ENCODE measurements around the gene KITLG. TPM values are rescaled to one million over a fixed set of nuclear protein-coding genes. Genes with fewer than 3 reads are reported as not detected.

KITLG gene
- total RNA-seq, 1 experiment from 2014 or later = 0.07 TPM

DNA sequence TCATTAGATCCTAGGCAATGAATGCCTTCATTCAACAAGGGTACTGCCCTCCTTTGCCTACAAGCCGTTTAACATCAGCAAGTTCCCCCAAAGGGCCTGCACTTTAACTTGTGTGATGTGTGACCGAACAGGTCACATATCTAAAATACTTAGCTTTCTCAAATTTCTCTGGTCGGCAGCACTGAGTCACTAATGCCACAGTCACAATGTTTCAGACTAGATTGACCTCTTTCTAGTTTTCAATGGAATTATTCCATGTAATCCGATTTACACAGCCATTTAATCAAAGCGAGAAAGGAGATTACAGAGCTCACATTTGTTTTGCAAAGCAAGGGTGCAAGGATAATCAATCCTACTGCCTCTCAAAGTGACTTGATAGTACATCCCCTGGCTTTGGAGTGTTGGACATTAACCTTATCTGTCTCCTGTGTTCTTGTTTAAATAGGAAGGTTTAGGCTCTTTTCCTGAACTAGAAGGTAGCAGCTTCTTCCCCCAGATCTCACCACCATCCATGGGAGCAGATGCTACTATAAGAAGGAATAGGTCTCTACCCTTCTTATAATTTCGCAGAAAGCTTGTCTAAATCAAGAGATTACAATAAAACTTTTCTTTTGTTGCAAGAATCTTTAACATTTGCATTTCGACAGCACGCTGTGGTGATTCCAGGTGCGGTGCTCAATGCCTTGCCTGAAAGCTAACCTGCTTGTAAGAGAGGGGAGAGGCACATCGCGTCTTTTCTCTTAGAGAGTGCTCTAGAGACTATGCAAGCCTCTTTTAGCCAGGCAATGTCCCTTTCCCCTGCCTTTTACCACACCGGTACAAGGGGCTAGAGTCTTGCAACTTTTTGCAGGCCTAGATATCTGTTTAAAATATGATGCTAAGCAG, 1.8 kb downstream of the KITLG start:
- no peak for DNase-seq (ENCODE audit: low spot score)
- in situ Hi-C loops (cut with HindIII; ENCODE audit: low sequenced_read_pairs) = no loop called here

DNA sequence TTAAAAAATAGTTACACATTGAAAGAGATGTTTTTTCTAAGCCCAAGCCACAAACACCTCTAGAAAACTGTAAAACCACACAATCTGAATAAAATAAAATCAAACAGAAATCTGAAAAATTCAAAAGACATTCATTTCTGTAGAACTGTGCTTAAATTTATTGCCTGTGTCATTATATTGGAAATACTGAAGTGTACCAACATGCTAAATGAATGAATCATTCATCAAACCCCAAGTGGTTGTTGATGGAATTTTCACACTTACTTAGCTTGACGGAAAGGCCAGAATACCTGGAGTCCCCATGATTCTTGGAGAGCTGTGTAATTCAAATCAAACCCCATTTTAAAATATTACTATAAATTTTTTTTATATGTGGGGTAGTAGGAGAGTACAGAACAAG, 2.7 kb downstream of the KITLG start:
- in situ Hi-C loops (cut with HindIII; ENCODE audit: low sequenced_read_pairs) = no loop called here
- DNase-seq (ENCODE audit: low spot score) = no peak

DNA sequence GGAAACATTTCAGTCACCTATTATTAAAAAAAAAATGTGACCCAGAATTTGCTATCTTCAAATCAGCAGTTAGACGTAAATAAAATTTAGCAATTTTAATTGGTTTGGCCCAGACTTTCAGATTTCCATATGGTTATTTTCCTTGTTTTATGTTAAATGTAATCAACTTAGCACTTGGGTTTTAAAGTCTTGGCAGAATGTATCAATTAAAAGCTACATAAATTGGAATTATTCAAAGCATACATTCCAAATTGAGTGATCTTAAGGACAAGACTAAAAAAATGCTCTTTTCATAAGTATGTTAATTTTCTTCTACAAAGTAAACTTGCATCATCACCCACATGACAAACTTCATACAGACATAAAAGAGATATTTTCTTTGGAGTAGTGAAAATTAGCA, 3.4 kb downstream of the KITLG start:
- in situ Hi-C loops (cut with HindIII; ENCODE audit: low sequenced_read_pairs) = no loop called here
- no peak for DNase-seq (ENCODE audit: low spot score)

DNA sequence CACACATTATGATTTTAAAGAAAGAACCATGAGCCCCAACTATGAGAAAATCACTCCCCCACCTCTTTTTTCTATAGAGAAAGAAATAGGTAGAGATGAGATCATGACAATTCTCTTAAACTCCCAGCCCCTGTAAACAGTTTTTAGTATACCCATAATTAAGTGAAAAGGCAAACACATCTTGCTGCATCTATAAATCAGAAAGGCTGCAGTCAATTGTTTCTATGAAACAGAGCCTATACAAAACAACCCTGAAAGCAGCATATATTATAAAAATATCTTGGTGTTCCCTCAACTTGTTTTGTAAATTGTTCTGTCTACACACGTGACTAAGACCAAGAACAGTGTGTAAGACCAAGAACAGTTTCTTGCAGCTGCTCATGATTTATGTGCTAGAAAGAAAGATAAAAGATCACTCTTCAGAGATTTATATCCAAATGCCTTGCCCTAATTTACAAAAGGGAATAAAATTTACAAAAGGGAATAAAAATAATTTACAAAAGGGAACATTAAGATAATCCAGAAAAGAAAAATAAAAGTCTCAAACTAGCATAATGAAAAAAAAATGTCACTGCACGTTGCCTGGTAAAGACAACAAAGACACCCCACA, 4.8 kb downstream of the KITLG start:
- in situ Hi-C loops (cut with HindIII; ENCODE audit: low sequenced_read_pairs) = no loop called here

DNA sequence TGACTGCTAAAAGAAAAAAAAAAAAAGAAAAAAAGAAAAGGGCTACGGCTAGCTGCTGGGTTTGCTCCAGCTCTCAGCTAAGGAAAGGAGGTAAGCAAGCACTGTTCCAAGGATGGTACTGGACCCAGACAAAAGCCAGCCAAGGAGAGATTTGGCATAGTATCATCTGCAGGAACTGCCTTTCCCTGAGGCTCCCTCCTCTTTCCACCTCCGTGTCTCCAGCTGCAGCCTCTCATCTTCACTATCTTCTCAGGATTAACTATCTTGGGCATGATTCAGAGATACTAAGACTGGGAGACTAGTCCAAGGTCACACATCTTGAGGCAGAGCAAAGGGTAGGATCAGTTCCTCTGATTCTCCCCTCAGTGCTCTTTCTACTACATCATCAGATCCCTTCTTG, 6.0 kb downstream of the KITLG start:
- DNase-seq (ENCODE audit: low spot score) = no peak

More for the DNA sequence above, 4.8 kb downstream of the KITLG start:
- DNase-seq (ENCODE audit: low spot score) = no peak

DNA sequence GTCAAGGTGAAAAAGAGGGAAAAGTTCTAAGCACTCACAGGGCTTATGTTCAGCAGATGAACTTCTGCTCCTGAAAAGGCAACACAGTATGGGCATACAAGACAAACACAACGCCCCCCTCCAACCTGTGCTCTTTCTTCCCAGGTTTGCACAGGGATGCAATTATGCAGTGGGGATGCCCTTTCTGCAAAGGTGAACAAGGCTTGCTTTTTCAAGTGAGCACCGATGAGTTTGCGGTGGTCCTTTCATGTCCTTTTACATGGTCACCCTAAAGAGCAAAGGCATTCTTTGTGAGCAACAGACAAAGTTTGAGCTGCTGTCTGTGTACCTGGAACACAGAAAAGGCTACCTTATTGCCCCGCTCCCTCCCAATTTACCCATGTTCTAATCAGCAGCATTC, 6.7 kb downstream of the KITLG start:
- in situ Hi-C loops (cut with HindIII; ENCODE audit: low sequenced_read_pairs) = no loop called here
- no peak for DNase-seq (ENCODE audit: low spot score)

More for the DNA sequence above, 6.0 kb downstream of the KITLG start:
- in situ Hi-C loops (cut with HindIII; ENCODE audit: low sequenced_read_pairs) = no loop called here

DNA sequence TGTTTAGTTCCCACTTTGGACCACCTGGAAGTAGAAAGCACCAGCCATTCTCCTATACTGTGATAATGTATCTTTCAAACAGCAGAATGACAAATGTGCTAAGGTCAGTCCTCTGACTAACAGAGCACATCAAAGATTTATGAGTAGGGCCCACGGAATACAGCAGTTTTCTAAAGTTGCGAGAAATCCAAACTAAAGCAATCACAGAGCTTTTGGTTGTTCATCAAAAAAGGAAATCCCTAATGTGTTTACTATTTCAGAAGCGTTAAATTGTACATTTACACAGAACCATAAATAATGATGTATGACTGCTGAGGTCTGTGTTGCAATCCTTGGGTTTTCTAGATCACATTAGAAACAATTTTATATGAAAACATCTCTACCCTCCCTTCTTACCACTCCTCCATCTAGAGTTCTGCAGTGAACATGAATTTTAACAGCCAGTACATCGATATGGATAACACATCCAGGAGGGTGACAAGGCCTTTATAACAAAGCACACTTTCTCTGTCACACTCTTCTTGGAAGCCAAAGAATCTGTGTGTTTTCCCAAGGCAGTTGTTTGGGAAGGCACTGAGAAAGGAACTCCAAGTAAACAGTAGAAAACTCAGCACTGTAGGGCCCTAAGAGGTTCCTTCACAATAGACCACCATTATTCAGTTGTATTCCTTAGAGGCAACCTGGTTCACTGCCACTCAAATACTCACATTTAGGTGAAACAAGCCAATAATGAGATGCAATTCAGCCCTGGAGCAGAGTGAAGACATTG, 7.3 kb downstream of the KITLG start:
- DNase-seq (ENCODE audit: low spot score) = no peak
- in situ Hi-C loops (cut with HindIII; ENCODE audit: low sequenced_read_pairs) = no loop called here

DNA sequence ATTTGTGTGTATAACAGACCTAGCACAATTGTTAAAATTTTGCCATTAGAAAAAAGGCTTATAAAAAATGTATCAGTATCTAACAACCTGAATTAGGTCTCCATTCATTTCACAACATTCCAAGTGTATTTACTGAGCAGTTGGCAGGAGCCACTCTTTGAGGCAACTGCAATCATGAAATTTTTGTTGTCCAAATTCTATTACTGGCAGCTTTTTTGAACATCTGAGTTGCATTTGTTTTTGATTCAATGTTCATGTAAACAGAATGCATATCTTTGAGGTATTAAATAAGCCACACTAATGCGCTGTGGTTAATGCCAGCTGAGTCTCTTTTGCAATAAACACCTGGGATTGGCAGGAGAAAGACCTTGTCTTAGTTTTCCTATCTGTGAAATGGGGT, 8.7 kb downstream of the KITLG start:
- in situ Hi-C loops (cut with HindIII; ENCODE audit: low sequenced_read_pairs) = no loop called here
- no peak for DNase-seq (ENCODE audit: low spot score)

DNA sequence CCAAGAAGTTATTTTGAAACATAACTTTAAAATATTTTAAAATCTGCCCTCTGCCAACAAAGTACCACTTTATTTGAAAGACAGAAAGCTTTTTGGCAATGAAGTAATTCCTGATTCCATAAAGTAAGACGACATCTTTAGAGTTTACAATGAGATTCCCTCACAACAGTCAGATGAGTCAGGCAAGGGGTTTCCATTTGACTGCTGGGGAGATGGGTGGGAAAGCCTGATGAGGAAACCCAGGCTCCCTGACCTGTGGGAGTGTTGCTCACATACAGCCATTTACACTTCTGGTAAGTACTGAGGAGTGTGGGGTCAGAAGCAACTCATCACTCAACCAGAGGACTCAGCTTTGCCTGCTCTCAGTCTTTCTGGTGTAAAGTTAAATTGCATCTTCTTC, 10.2 kb downstream of the KITLG start:
- in situ Hi-C loops (cut with HindIII; ENCODE audit: low sequenced_read_pairs) = no loop called here
- no peak for DNase-seq (ENCODE audit: low spot score)

DNA sequence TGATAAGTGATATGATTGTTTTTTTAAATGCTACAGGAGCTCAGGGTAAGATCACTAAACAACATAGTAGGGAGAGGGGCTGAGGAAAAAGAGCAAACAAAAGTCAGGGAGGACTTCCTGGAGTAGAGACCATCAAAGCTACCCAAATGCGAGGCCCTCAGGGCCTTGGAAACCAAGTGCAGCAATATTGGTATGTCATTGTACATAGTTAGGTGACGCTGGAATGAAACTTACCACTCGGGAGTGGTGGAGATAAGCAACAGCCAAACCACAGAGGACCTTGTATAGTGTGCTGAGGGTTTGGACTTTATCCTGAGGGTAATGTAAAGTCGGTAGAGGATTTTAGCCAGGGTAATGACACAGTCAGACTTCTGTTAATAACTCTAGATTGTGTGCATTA, 13.8 kb downstream of the KITLG start:
- no peak for DNase-seq (ENCODE audit: low spot score)
- in situ Hi-C loops (cut with HindIII; ENCODE audit: low sequenced_read_pairs) = no loop called here

DNA sequence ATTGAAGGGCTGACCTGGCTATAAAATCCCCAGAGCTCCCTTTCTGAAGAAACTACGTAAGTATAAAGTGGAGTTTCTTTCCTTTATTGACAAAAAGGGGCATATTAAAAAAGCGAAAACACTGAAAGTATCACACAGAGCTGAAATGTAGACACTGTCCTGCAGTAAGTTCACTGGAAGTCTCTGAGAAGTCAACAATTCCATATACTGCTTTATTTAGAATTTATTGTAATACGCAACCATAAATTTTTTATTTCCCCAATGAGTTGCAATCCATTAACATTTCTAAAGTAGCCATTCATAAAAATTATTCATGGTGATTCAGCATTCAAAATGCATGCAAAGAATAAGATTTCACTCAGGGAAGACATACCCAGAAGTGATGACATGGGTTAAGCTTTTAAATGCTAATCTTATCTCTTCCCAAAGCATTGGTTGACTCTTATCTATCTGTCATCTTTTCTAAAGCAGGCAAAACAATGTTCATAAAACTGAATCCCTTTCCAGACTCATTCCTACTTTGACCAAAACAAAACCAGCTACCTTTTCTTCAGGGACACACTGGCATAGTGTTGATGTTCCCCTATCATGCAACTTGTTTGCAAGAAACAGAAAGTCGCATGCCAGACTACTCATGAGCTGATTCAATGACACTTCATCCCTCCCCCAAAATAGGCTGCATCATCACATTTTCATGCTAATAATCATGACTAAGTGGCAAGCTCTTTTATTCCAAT, 17.3 kb downstream of the KITLG start:
- in situ Hi-C loops (cut with HindIII; ENCODE audit: low sequenced_read_pairs) = no loop called here
- no peak for DNase-seq (ENCODE audit: low spot score)

DNA sequence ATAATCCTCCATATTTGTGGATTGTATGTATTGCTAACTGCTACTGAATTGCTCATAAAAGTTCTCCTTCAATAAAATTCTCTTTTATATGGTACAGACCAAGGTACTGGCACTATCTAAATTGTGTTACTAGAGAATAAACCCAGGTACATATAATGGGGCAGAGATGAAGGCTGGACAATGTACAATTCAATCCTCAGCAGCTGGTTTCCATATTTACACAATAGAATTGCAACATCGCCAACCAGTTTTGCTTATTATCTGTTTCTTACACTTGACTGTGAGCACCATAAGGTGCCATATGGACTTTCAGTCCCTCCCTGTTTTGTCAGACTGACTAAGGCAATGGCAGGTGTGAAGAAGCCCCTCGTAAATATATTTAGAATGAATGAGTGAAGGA, 18.1 kb downstream of the KITLG start:
- in situ Hi-C loops (cut with HindIII; ENCODE audit: low sequenced_read_pairs) = no loop called here
- DNase-seq (ENCODE audit: low spot score) = no peak

DNA sequence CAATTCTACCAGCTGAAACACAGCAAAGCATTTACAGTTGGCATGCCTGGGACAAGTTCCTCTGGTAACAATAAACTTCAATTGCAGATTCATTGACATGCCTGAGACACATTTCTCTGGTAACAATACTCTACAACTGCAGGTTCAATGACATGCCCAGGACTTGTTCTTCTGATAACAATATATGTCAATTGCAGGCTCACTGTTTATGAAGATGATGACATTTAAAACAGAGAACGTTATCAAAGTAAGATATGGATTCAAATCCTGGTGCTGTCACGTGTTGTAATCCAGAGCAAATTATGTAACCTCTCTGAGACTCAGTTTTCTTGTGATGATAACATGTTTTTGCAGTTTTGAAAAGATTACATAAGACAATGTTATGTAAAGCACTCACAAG, 20.5 kb downstream of the KITLG start:
- in situ Hi-C loops (cut with HindIII; ENCODE audit: low sequenced_read_pairs) = no loop called here
- DNase-seq (ENCODE audit: low spot score) = no peak

DNA sequence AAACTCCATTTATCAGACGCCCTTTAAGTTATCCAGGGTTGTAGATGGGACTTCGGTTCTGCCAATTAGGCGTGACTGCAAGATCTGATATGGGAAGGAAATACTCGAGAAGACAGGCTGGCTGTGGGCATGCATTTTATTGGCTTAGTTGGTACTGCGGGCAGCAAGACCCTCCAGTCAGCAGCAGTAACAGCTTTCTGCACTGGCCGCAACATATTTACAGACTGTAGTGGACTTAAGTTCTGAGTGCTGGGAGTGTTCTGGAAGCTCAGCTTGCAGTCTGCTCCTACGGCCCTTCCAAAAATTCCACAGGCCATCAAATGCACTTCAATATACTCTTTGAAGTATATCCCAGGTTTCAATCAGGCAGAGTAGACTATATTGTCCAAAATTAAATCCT, 21.1 kb downstream of the KITLG start:
- in situ Hi-C loops (cut with HindIII; ENCODE audit: low sequenced_read_pairs) = no loop called here

DNA sequence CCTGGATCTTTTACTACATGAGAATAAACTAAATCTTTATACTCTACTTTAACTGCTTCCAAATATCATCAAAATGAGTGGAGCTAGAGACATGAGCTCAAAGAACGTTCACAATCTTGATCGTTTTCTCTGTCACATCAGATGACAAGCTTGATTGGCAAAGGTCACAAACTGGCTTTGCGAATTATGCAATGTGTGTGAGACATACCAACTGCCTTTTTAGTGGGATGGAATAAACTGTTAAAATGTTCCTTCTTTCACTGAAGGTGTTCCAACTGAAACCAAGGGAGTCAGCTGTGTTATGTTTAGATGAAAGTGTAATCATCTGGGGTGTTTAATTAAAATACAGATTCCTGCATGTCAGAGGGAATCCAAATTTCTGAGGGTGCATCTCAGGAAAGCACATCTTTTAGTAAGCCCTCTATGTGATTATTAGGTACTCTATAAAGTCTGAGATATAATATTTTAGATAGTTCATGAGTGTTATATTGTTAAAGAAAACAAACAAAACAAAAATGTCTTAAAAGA, 21.9 kb downstream of the KITLG start:
- DNase-seq (ENCODE audit: low spot score) = no peak

More for the DNA sequence above, 21.1 kb downstream of the KITLG start:
- DNase-seq (ENCODE audit: low spot score) = no peak

DNA sequence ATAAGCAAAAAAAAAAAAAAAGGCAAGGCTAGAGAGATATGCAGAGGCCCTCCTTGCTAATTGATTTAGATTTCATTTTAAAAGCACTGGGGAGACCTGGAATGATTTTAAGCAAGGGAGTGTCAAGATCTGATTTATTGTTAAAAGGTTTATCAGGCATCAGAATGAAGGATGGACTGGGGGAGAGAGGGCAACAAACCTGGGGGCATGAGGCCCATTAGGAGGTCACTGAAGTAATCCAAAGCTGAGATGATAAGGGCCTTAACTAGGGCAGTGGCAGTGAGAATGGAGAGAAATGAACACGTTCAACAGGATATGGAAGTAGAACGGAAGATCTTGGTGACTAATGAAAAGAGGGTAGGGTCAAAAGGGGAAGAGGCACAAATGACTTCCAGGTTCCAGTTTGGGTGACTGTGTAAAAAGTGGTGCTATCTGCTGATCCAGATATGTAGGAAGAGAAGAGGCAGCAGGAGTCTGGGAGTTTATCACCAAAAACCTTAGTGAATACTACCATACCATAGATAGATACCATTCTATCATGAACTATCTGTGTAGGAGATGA, 24.0 kb downstream of the KITLG start:
- DNase-seq (ENCODE audit: low spot score) = no peak
- in situ Hi-C loops (cut with HindIII; ENCODE audit: low sequenced_read_pairs) = no loop called here

More for the DNA sequence above, 21.9 kb downstream of the KITLG start:
- in situ Hi-C loops (cut with HindIII; ENCODE audit: low sequenced_read_pairs) = no loop called here

DNA sequence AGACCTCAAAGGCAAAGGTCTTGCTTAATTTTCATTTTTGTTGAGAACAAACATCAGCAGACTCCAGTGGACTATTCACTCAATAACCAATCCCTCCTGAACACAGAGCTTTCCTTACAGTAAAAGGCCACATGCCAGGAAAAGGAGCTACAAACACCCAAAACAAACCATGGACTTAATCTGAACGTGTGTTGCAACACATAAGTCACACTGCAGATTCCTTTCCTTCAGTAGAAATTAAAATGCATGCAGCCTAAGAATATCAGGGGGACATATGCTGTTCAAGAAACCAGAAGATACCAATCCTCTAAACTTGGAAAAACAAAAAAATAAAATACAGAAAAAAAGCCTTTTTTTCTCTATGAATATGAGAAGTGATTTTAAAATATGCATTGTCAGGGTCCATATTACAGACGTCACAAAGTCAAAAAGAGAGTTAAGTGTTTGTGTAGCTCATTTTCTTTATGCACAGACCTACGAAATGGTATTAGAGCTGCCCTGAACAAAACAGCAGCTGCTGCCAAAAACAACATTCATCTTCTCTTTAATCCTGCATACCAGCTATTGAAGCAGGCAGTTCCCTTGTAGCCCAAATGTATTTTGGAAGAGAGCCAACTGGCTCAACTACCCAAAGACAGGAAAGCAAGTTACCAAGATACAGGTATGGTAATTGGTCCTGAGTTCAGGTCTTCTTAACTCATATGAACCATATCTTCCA, 26.2 kb downstream of the KITLG start:
- in situ Hi-C loops (cut with HindIII; ENCODE audit: low sequenced_read_pairs) = no loop called here
- DNase-seq (ENCODE audit: low spot score) = no peak

DNA sequence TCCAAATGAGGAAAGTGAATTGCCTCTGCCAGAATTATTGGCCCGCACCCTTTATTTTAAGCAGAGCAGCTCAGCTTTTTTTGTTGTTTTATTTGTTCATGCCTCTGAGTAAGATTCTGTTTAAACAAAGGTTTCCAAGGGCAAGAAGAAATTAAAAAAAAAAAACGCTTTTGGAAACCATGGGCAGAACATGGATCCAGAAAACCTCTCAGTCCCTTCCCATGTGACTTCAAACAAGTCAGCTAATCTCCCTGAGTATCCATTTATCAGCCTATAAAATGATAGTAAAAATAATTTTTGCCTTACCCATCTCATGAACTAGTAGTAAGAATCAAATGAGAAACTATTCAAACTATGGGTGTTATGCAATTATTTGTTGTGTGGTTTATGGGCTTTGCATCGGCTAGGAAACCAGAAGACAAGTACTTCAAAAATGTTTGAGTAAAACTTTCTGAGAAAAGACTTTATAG, 27.6 kb downstream of the KITLG start:
- in situ Hi-C loops (cut with HindIII; ENCODE audit: low sequenced_read_pairs) = no loop called here
- no peak for DNase-seq (ENCODE audit: low spot score)

Data from G401 (cell line).